Measurements from ENCODE around the gene SPAG17.

DNA sequence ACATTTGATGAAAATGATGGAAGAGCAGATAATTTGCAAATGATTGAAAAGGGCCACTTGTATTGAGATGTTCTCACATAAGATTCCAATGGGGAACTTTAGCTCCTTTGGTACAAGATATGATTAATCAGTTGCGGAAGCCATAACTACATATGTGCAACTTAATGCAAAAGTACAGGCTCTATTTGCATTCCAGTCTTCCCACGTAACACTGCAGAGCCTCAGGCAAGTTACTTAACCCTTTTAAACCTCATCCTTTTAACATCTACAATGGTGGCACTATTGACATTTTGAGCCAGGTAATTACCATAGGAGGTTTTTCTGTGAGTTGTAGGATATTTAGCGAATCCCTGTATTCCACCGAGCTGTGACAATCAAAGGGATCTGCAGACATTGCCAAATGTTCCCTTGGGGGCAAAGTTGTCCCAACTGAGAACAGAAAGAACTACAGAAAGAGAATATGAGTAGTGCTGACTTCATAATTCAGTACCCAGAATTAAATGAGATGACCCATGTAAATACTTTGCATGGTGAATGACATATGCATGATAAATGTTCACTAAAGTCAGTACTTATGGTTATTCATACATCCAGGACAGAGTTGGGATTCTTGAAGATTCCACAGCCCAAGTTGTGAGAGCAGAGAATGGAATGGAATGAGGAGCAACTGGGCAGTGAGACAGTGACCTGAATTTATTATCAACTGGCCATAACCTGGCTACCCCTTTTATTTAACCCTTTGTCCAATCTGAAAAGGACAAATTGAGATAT lies 62.6 kb downstream of the SPAG17 start:
- no peak for TF ChIP-seq POLR2A (IDR thresholded peaks at IDR 0.05)
- TF ChIP-seq, protein P1, sequence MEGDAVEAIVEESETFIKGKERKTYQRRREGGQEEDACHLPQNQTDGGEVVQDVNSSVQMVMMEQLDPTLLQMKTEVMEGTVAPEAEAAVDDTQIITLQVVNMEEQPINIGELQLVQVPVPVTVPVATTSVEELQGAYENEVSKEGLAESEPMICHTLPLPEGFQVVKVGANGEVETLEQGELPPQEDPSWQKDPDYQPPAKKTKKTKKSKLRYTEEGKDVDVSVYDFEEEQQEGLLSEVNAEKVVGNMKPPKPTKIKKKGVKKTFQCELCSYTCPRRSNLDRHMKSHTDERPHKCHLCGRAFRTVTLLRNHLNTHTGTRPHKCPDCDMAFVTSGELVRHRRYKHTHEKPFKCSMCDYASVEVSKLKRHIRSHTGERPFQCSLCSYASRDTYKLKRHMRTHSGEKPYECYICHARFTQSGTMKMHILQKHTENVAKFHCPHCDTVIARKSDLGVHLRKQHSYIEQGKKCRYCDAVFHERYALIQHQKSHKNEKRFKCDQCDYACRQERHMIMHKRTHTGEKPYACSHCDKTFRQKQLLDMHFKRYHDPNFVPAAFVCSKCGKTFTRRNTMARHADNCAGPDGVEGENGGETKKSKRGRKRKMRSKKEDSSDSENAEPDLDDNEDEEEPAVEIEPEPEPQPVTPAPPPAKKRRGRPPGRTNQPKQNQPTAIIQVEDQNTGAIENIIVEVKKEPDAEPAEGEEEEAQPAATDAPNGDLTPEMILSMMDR (IDR thresholded peaks at IDR 0.05) = no peak
- no peak for TF ChIP-seq EP300 (IDR thresholded peaks at IDR 0.05)
- no peak for TF ChIP-seq POLR2AphosphoS5 (IDR thresholded peaks at IDR 0.05)

Data from suprapubic skin (tissue), 4 donors.